Suprapubic skin (tissue), 4 donors: ENCODE data around the gene NAA40. TPM values are rescaled to one million over a fixed set of nuclear protein-coding genes. Genes with fewer than 3 reads are reported as not detected.

Experiments used
- DNase-seq, 2 donors: peaks; one replicate each; pipeline ENCODE4 v3.0.0-alpha.2; 2019; ENCODE audit warnings: low spot score in 2 of 2
- H3K27ac ChIP-seq: fragments of 200-600 bp; sonication (generic); one replicate; pipeline ENCODE4 v1.5.1; 2019
- H3K27me3 ChIP-seq: fragments of 200-600 bp; sonication (generic); one replicate; pipeline ENCODE4 v1.5.1; 2019
- H3K36me3 ChIP-seq: fragments of 200-600 bp; sonication (generic); one replicate; pipeline ENCODE4 v1.5.1; 2019
- H3K4me1 ChIP-seq: fragments of 200-600 bp; sonication (generic); one replicate; pipeline ENCODE4 v1.5.1; 2019
- H3K4me3 ChIP-seq: fragments of 200-600 bp; sonication (generic); one replicate; pipeline ENCODE4 v1.5.1; 2019; ENCODE audit warnings: mild to moderate bottlenecking
- H3K9me3 ChIP-seq: fragments of 200-600 bp; sonication (generic); one replicate; pipeline ENCODE4 v1.5.1; 2019
- CTCF ChIP-seq, 2 donors: fragments of 200-600 bp in 1 of 2; fragments of 450-650 bp in 1 of 2; sonication (generic) in 1 of 2; IDR thresholded peaks; one replicate each; pipeline ENCODE4 v1.5.1; 2016 to 2019; ENCODE audit warnings: antibody characterized with exemption in 2 of 2, mild to moderate bottlenecking in 1 of 2, moderate library complexity in 1 of 2
- EP300 ChIP-seq: sonication (generic); formaldehyde crosslinking; IDR thresholded peaks from one replicate; pipeline ENCODE4 v1.6.1; 2017; ENCODE audit warnings: antibody characterized with exemption
- POLR2A ChIP-seq, 2 donors: fragments of 450-650 bp; IDR thresholded peaks; one replicate each; pipeline ENCODE4 v1.6.1; 2017; ENCODE audit warnings: antibody characterized with exemption in 2 of 2, mild to moderate bottlenecking in 2 of 2, moderate library complexity in 2 of 2
- POLR2AphosphoS5 ChIP-seq, 3 donors: sonication (generic); formaldehyde crosslinking; IDR thresholded peaks; one replicate each; pipeline ENCODE4 v1.6.1; 2017; ENCODE audit warnings: antibody characterized with exemption in 3 of 3
- WGBS: methylation state at CpG from one replicate; pipeline ENCODE4 v1.1.5; 2018; 5-methylcytosine and 5-hydroxymethylcytosine counted together
- total RNA-seq, 4 donors: library from RNA; depleted of rRNA; stranded (reverse); fragments of >200 nt; gene quantifications; one replicate each; pipeline ENCODE4 v1.1.0, GENCODE V29; 2016

NAA40 gene
- total RNA-seq, 4 donors from 2014 or later, result 5.4 to 19.2 (median 8.2) TPM

GRCh38 chr11:63931045-63931444, 7.8 kb upstream of the NAA40 start:
- no peak overlapping the region for H3K27ac ChIP-seq
- WGBS, result 72% methylated on average over 6 of the region's 6 CpGs
- no peaks in the 10 kb centered on the region for H3K4me1 ChIP-seq
- H3K36me3 ChIP-seq, result no peaks in the 10 kb centered on the region
- no peak overlapping the region for H3K4me3 ChIP-seq
- DNase-seq, result no peak
- no peak for TF ChIP-seq CTCF (IDR thresholded peaks at IDR 0.05)
- TF ChIP-seq EP300, result no peak
- no peak for TF ChIP-seq POLR2A (IDR thresholded peaks at IDR 0.05)
- no peak for TF ChIP-seq POLR2AphosphoS5 (IDR thresholded peaks at IDR 0.05)
- no peaks in the 10 kb centered on the region for H3K9me3 ChIP-seq
- no peaks in the 10 kb centered on the region for H3K27me3 ChIP-seq

- Histone ChIP-seq H3K27ac (no peak overlapping the region), H3K4me1 (no peaks in the 10 kb centered on the region), H3K9me3 (no peaks in the 10 kb centered on the region), H3K4me3 (no peak overlapping the region), H3K27me3 (no peaks in the 10 kb centered on the region), H3K36me3 (no peaks in the 10 kb centered on the region)
- 85% methylated on average over 12 of the region's 12 CpGs for WGBS
- TF ChIP-seq POLR2AphosphoS5 (IDR thresholded peaks at IDR 0.05), result no peak
- no peak for TF ChIP-seq POLR2A (IDR thresholded peaks at IDR 0.05)
- TF ChIP-seq CTCF (IDR thresholded peaks at IDR 0.05), result no peak
- no peak for TF ChIP-seq EP300
- DNase-seq, result no peak
These were observed 6.9 kb upstream of the NAA40 start for GRCh38 chr11:63931876-63932275.

- H3K4me1 ChIP-seq, result peaks cover 6% of the 10 kb centered on the region
These were observed 5.3 kb upstream of the NAA40 start for GRCh38 chr11:63933459-63933858.

GRCh38 chr11:63937713-63938478, 906 bp upstream of the NAA40 start:
- no peaks in the 10 kb centered on the region for H3K9me3 ChIP-seq
- no peaks in the 10 kb centered on the region for H3K27me3 ChIP-seq
- peak overlapping the region; percentile 19 for H3K27ac ChIP-seq
- no peak for TF ChIP-seq EP300
- no peak for TF ChIP-seq POLR2AphosphoS5 (IDR thresholded peaks at IDR 0.05)
- no peak for TF ChIP-seq POLR2A (IDR thresholded peaks at IDR 0.05)
- TF ChIP-seq CTCF (IDR thresholded peaks at IDR 0.05), result no peak
- WGBS, result 31% methylated on average over 26 of the region's 30 CpGs
- no peaks in the 10 kb centered on the region for H3K36me3 ChIP-seq
- DNase-seq, result no peak
- peak overlapping the region; percentile 82 for H3K4me3 ChIP-seq
- H3K4me1 ChIP-seq, result peaks cover 25% of the 10 kb centered on the region

More at GRCh38 chr11:63933459-63933858, 5.3 kb upstream of the NAA40 start:
- H3K27me3 ChIP-seq, result no peaks in the 10 kb centered on the region
- 44% methylated on average over 1 of the region's 1 CpG for WGBS
- H3K36me3 ChIP-seq, result no peaks in the 10 kb centered on the region
- no peak overlapping the region for H3K4me3 ChIP-seq
- TF ChIP-seq POLR2AphosphoS5 (IDR thresholded peaks at IDR 0.05) (no peak), CTCF (IDR thresholded peaks at IDR 0.05) (no peak), EP300 (no peak), POLR2A (IDR thresholded peaks at IDR 0.05) (no peak)
- DNase-seq, result no peak
- no peak overlapping the region for H3K27ac ChIP-seq
- H3K9me3 ChIP-seq, result no peaks in the 10 kb centered on the region

- no peak for DNase-seq
These were observed 642 bp downstream of the NAA40 start for GRCh38 chr11:63939397-63939891.

More at GRCh38 chr11:63939397-63939891, 642 bp downstream of the NAA40 start:
- peak overlapping the region; percentile 27 for H3K27ac ChIP-seq
- no peaks in the 10 kb centered on the region for H3K9me3 ChIP-seq
- H3K4me3 ChIP-seq, result peak overlapping the region; percentile 82
- no peaks in the 10 kb centered on the region for H3K36me3 ChIP-seq
- no peaks in the 10 kb centered on the region for H3K27me3 ChIP-seq
- TF ChIP-seq POLR2A (IDR thresholded peaks at IDR 0.05) (no peak), EP300 (no peak), CTCF (IDR thresholded peaks at IDR 0.05) (no peak), POLR2AphosphoS5 (IDR thresholded peaks at IDR 0.05) (no peak)
- peaks cover 31% of the 10 kb centered on the region for H3K4me1 ChIP-seq
- WGBS, result 7% methylated on average over 13 of the region's 26 CpGs
